OCI-LY3 (cell line): ENCODE results near the gene RBM48.

ENCODE experiments used
- CTCF ChIP-seq: fragments of 200-600, 300-600 bp; sonication (generic); IDR thresholded peaks from 2 replicates; pipeline ENCODE4 v1.5.1; 2014; ENCODE audit warnings: antibody characterized with exemption, low read length, low read depth
- EZH2phosphoT487 ChIP-seq: fragments of 200-600 bp; shearing (Covaris generic); IDR thresholded peaks from 2 replicates; pipeline ENCODE4 v1.6.1; 2018; ENCODE audit warnings: antibody characterized with exemption, mixed run types, low read depth

- TF ChIP-seq CTCF (no peak), EZH2phosphoT487 (no peak)
These were observed 38.9 kb downstream of the RBM48 start for GRCh38 chr7:92567460-92567859.
